K562 (cell line): ENCODE measurements around the gene LRRC8E. TPM values are rescaled to one million over a fixed set of nuclear protein-coding genes. Genes with fewer than 3 reads are reported as not detected.

Experiments
- ATF6 ChIP-seq: sonication (generic); formaldehyde crosslinking; IDR thresholded peaks from 2 replicates; pipeline ENCODE4 v1.4.0; 2020; ENCODE audit warnings: mild to moderate bottlenecking, missing genetic modification reagents
- DACH1 ChIP-seq: fragments of 450-650 bp; IDR thresholded peaks from 2 replicates; pipeline ENCODE4 v1.6.1; 2018; ENCODE audit not compliant: partially characterized antibody
- ELK3 ChIP-seq: fragments of 450-650 bp; formaldehyde crosslinking; IDR thresholded peaks from 2 replicates; pipeline ENCODE4 v1.4.0; 2020; ENCODE audit warnings: mild to moderate bottlenecking
- HMG20B ChIP-seq: fragments of 250-450 bp; sonication (Bioruptor Pico); IDR thresholded peaks from 2 replicates; pipeline ENCODE4 v1.5.0; 2021; ENCODE audit warnings: mild to moderate bottlenecking
- IFI16 ChIP-seq: fragments of 250-450 bp; sonication (Bioruptor Pico); IDR thresholded peaks from 2 replicates; pipeline ENCODE4 v2.1.2; 2022; ENCODE audit warnings: mild to moderate bottlenecking, inconsistent platforms
- ILF3 ChIP-seq: fragments of 450-650 bp; IDR thresholded peaks from 2 replicates; pipeline ENCODE4 v1.6.1; 2018; ENCODE audit warnings: antibody characterized with exemption, mild to moderate bottlenecking, moderate library complexity, borderline replicate concordance
- KAT2B ChIP-seq: IDR thresholded peaks from one replicate; pipeline ENCODE4 v1.6.1; 2012; ENCODE audit warnings: low read depth, mild to moderate bottlenecking, control low read depth, inconsistent platforms, low read length, moderate library complexity
- KDM1A ChIP-seq, 2 experiments: fragments of 450-650 bp; IDR thresholded peaks; 2 replicates each; pipeline ENCODE4 v1.6.1; 2016; ENCODE audit warnings: mild to moderate bottlenecking in 2 of 2
- PML ChIP-seq: IDR thresholded peaks from 2 replicates; pipeline ENCODE4 v1.6.1; 2012; ENCODE audit warnings: low read length, inconsistent platforms
- RBM25 ChIP-seq: fragments of 200-400 bp; formaldehyde crosslinking; IDR thresholded peaks from 2 replicates; pipeline ENCODE4 v1.6.1; 2018; ENCODE audit warnings: low read length, low read depth, moderate library complexity; ENCODE audit not compliant: severe bottlenecking
- SMAD1 ChIP-seq: fragments of 150-350 bp; IDR thresholded peaks from 2 replicates; pipeline ENCODE4 v1.6.1; 2014; ENCODE audit warnings: low read length, low read depth; ENCODE audit not compliant: partially characterized antibody
- SRSF9 ChIP-seq: fragments of 200-400 bp; formaldehyde crosslinking; IDR thresholded peaks from 2 replicates; pipeline ENCODE4 v1.6.1; 2017; ENCODE audit warnings: low read depth, low read length, borderline replicate concordance
- STAG1 ChIP-seq: sonication (generic); formaldehyde crosslinking; IDR thresholded peaks from 2 replicates; pipeline ENCODE4 v1.5.0; 2020; ENCODE audit warnings: missing genetic modification reagents, borderline replicate concordance
- TAF1 ChIP-seq: IDR thresholded peaks from 2 replicates; pipeline ENCODE4 v1.6.1; 2011; ENCODE audit warnings: mild to moderate bottlenecking, low read length, moderate library complexity; ENCODE audit not compliant: insufficient read depth, control insufficient read depth, severe bottlenecking; ENCODE audit errors: extremely low read depth
- TAL1 ChIP-seq: fragments of 450-650 bp; IDR thresholded peaks from 2 replicates; pipeline ENCODE4 v1.6.1; 2016; ENCODE audit warnings: mild to moderate bottlenecking
- TEAD4 ChIP-seq, 2 experiments: sonication (generic) in 1 of 2; formaldehyde crosslinking in 1 of 2; IDR thresholded peaks; 2 replicates each; pipeline versions ENCODE4 v1.6.1 to v1.8.0; 2012 to 2022; ENCODE audit warnings: borderline replicate concordance in 1 of 2, inconsistent platforms in 1 of 2, low read length in 1 of 2, mild to moderate bottlenecking in 1 of 2, missing genetic modification reagents in 1 of 2
- ZBTB8A ChIP-seq: fragments of 450-650 bp; IDR thresholded peaks from 2 replicates; pipeline ENCODE4 v1.6.1; 2018; ENCODE audit warnings: mild to moderate bottlenecking, moderate library complexity; ENCODE audit not compliant: partially characterized antibody
- ZSCAN29 ChIP-seq: fragments of 450-650 bp; IDR thresholded peaks from 2 replicates; pipeline ENCODE4 v1.6.1; 2017
- polyA plus RNA-seq, 8 experiments: library from polyadenylated mRNA; depleted of rRNA in 4 of 8; stranded (reverse) in 5 of 8; unstranded in 3 of 8; fragments of >200 nt; fragmentation: Nextera tagmentation in 2 of 8; fragmentation: Illumina TruSeq in 1 of 8; extraction: Ambion mirVana in 2 of 8; extraction: Trizol in 1 of 8; gene quantifications; 2 replicates each; pipeline versions ENCODE4 v1.2.1 to v1.2.3, GENCODE V29; 2011 to 2014; ENCODE audit warnings: inconsistent platforms in 1 of 8, missing spikeins in 1 of 8
- total RNA-seq, 7 experiments: library from RNA; depleted of rRNA in 6 of 7; stranded (reverse); fragments of >200 nt in 6 of 7; fragmentation: Illumina TruSeq in 2 of 7; extraction: Trizol in 2 of 7; gene quantifications; 2 replicates each; pipeline versions ENCODE4 v1.2.1 to v1.2.3, GENCODE V29; 2011 to 2021; ENCODE audit warnings: low replicate concordance in 1 of 7
- TF ChIP-seq, protein P1 (sequence below): IDR thresholded peaks from 2 replicates; pipeline ENCODE4 v1.6.1; 2014; ENCODE audit warnings: antibody characterized with exemption
- TF ChIP-seq, protein P2 (sequence below): IDR thresholded peaks from 3 replicates; pipeline ENCODE4 v1.6.1; 2011; ENCODE audit warnings: borderline replicate concordance, mild to moderate bottlenecking, moderate library complexity; ENCODE audit not compliant: insufficient read length; ENCODE audit errors: extremely low read depth

LRRC8E gene
- total and polyA plus RNA-seq, 9 of the 15 experiments (the other 6 are each of a cell fraction or from before 2014, with no cell fraction given): 0.08 to 5.7 (median 3.5) TPM; not detected in 1

GRCh38 chr19:7919610-7920518 is 31.6 kb downstream of the LRRC8E start, which contains the start of gene SNAPC2 (continued):
- TF ChIP-seq, protein P1, sequence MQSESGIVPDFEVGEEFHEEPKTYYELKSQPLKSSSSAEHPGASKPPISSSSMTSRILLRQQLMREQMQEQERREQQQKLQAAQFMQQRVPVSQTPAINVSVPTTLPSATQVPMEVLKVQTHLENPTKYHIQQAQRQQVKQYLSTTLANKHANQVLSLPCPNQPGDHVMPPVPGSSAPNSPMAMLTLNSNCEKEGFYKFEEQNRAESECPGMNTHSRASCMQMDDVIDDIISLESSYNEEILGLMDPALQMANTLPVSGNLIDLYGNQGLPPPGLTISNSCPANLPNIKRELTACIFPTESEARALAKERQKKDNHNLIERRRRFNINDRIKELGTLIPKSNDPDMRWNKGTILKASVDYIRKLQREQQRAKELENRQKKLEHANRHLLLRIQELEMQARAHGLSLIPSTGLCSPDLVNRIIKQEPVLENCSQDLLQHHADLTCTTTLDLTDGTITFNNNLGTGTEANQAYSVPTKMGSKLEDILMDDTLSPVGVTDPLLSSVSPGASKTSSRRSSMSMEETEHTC: no peak
- TF ChIP-seq KDM1A (IDR thresholded peaks at IDR 0.05) (no peak), PML (no peak), TAF1 (peak; percentile 4), ELK3 (CRISPR knock-in tag) (no peak), SRSF9 (no peak), ZSCAN29 (no peak), TEAD4 (IDR thresholded peaks at IDR 0.05; ENCODE audit: low read length) (no peak), TEAD4 (CRISPR knock-in tag; IDR thresholded peaks at IDR 0.05; ENCODE audit: borderline replicate concordance) (no peak), KAT2B (no peak), RBM25 (peak; percentile 94), ATF6 (CRISPR knock-in tag) (no peak), ZBTB8A (no peak), HMG20B (CRISPR knock-in tag) (no peak), SMAD1 (no peak), ILF3 (no peak), STAG1 (CRISPR knock-in tag) (no peak), IFI16 (CRISPR knock-in tag) (no peak), DACH1 (no peak), TAL1 (no peak)
- TF ChIP-seq, protein P2, sequence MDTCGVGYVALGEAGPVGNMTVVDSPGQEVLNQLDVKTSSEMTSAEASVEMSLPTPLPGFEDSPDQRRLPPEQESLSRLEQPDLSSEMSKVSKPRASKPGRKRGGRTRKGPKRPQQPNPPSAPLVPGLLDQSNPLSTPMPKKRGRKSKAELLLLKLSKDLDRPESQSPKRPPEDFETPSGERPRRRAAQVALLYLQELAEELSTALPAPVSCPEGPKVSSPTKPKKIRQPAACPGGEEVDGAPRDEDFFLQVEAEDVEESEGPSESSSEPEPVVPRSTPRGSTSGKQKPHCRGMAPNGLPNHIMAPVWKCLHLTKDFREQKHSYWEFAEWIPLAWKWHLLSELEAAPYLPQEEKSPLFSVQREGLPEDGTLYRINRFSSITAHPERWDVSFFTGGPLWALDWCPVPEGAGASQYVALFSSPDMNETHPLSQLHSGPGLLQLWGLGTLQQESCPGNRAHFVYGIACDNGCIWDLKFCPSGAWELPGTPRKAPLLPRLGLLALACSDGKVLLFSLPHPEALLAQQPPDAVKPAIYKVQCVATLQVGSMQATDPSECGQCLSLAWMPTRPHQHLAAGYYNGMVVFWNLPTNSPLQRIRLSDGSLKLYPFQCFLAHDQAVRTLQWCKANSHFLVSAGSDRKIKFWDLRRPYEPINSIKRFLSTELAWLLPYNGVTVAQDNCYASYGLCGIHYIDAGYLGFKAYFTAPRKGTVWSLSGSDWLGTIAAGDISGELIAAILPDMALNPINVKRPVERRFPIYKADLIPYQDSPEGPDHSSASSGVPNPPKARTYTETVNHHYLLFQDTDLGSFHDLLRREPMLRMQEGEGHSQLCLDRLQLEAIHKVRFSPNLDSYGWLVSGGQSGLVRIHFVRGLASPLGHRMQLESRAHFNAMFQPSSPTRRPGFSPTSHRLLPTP: no peak
